Hepatocyte (in vitro differentiated cells): ENCODE measurements around the gene MINK1.

Source experiments
- EZH2 ChIP-seq: fragments of 200-600 bp; sonication (generic); IDR thresholded peaks from 2 replicates; pipeline ENCODE4 v1.6.1; 2016; ENCODE audit warnings: antibody characterized with exemption, mild to moderate bottlenecking, borderline replicate concordance
- EZH2phosphoT487 ChIP-seq: fragments of 200-600 bp; sonication (generic); IDR thresholded peaks from one replicate; pipeline ENCODE4 v1.6.1; 2018; ENCODE audit warnings: antibody characterized with exemption, mild to moderate bottlenecking, low read depth, moderate library complexity; ENCODE audit not compliant: unreplicated experiment, severe bottlenecking
- TF ChIP-seq, protein P1 (sequence below): fragments of 200-600 bp; sonication (generic); IDR thresholded peaks from 2 replicates; pipeline ENCODE4 v1.5.1; 2016; ENCODE audit warnings: antibody characterized with exemption, mild to moderate bottlenecking; ENCODE audit not compliant: poor library complexity

DNA sequence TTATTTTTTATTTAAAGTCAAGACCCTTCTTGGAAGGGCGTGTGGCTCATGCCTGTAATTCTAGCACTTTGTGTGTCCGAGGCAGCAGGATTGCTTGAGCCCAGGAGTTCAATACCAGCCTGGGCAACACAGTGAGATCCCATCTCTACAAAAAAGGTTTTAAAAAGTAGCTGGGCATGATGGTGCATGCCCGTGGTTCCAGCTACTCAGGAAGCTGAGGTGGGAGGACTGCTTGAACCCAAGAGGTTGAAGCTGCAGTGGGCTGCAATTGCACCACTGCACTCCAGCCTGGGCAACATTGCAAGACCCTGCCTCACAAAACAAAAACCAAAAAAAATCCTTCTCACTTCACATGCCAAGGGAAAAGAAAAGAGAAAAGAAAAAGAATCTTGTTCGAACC is 29.6 kb downstream of the MINK1 start:
- TF ChIP-seq, protein P1, sequence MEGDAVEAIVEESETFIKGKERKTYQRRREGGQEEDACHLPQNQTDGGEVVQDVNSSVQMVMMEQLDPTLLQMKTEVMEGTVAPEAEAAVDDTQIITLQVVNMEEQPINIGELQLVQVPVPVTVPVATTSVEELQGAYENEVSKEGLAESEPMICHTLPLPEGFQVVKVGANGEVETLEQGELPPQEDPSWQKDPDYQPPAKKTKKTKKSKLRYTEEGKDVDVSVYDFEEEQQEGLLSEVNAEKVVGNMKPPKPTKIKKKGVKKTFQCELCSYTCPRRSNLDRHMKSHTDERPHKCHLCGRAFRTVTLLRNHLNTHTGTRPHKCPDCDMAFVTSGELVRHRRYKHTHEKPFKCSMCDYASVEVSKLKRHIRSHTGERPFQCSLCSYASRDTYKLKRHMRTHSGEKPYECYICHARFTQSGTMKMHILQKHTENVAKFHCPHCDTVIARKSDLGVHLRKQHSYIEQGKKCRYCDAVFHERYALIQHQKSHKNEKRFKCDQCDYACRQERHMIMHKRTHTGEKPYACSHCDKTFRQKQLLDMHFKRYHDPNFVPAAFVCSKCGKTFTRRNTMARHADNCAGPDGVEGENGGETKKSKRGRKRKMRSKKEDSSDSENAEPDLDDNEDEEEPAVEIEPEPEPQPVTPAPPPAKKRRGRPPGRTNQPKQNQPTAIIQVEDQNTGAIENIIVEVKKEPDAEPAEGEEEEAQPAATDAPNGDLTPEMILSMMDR, result no peak
- TF ChIP-seq EZH2 (no peak), EZH2phosphoT487 (no peak)
